Activated naive CD4-positive, alpha-beta T cell treated with Interleukin-2 at 50 U/mL for 16 hours (primary cell): Measurements from ENCODE around the gene SRI.

Experiments
- DNase-seq: peaks from one replicate; pipeline ENCODE4 v3.0.0-alpha.2; 2020

SRI gene

GRCh38 chr7:88224601-88225275 is 4.9 kb upstream of the SRI start:
- DNase-seq, result no peak

- no peak for DNase-seq
These were observed 3.4 kb upstream of the SRI start for GRCh38 chr7:88223265-88223664.

GRCh38 chr7:88218836-88219605 is 817 bp downstream of the SRI start:
- DNase-seq, result peak; percentile 17

DNA sequence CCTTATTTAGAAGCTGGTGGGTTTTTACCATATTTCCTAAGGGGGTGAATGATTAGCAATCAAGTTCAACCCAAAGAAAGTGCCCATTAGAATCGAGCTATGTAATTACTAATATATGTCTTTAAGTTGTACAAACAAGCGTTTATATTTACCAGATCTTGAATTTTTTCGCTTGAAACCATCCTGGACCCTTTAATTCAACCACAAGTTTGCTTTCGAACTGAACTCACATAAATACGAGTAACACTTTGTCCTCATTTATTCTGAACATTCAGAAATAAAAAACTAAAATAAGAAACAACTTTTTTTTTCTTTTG is 1.5 kb downstream of the SRI start:
- no peak for DNase-seq

- no peak for DNase-seq
These were observed 2.0 kb downstream of the SRI start for GRCh38 chr7:88217675-88218428.

DNA sequence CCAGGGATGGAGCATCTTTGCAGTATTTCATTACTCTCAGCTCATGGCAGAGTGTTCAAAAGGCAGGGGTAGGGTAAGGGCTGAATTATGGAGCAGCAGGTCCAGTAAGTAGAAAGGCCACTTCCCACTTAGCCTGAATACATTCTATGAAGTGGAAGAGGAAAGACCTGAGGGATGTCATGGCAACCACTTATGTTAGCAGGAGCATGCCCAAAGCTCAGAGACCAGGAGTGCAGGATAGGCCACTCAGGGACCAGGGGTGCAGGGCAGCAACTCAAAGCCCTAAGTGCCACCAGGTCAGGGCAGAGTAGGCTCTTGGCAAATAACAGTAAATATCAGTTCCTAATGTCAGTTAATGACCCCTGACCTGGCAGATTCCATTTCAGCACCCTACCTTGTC is 3.6 kb downstream of the SRI start:
- no peak for DNase-seq

DNA sequence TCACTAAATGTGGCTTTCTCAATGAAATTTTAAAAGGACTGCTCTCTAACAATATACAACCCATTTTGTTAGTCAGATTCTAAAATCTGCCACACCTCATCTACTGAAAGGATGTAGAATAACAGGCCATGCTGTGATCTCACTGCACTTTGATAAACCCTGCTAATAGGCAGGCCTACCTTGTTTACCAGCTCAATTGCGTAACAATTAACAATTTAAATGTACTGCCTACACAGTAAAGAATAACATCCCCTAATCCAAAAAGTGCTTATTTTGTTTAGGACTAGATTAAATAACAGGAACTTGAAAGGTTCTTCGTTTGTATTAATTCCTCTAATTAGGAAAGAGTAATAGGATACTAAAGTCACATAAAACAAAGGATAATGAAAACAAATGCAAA is 4.5 kb downstream of the SRI start:
- no peak for DNase-seq

DNA sequence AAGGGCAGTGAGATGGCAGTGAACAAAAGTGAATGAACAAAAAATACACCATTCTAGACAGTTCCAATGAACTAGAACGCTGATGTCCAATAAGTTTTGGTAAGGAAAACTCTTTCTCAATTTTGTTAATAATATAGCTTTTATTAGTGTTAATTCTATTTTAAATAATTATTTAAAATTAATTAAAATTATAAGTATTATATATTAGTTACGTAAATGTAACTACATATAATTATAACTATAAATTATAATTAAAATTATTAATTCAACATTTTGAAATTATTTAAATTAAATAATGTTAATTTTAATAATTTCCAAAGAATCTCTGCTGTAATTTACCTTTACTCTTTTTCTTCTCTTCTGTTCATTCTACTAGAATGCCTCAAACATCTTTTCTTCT is 5.4 kb downstream of the SRI start:
- DNase-seq, result no peak

DNA sequence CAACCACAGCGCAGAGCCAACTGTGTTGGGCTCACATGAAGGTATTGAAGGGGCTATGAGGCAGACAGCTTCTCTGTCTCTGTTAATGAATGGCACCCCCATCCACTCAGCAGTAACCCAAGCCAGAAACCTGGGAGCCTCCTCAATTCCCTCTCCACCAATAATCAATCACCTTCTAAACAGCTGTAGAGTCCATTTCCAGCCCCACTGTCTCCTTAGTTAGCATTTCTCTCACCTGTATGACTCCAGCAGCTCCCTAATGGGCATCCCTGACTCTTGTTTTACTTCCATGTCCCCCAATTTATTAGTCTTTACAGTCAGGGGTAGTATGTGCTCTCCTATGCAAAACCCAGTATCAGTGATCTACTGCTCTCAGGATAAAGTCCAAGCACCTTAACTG is 6.9 kb downstream of the SRI start:
- no peak for DNase-seq

DNA sequence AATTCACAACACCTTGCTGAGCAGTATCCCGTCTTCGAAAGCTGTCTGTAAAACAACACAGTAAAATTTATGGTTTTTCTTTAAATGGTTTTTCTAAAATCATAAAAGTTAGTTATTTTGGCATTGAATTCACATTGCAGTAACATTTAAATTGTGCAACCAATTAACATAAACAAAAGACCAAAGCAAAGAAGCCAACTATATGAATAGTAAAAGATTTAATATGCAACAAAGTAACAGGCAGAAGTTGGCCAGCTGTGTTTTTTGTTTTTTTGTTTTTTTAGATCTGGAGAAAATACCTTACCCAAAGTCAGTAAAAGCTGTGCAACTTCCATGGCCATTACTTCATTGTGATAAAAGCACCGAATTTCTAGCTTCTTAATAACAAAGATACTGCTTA is 11.3 kb downstream of the SRI start:
- DNase-seq, result no peak

DNA sequence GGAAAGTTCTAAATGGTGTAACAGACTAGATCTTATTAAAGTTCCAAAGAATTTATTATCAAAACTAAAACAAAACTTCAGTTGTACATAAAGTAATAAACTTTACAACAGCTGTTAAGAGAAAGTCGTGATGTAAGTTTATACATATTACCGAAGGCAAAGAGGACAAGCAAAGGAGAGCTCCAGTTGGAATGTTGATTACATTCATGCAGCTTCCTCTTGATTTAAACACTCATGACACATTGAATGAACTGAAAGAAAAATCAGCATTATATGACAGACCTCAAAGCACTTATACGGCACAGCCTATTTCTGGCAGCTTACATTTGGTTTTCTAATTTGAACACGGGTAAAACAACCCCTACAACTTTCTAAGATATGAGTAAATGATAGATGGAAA is 13.6 kb downstream of the SRI start:
- DNase-seq, result no peak

- DNase-seq, result no peak
These were observed 14.7 kb downstream of the SRI start for GRCh38 chr7:88205179-88205578.

- DNase-seq, result no peak
These were observed 15.2 kb downstream of the SRI start for GRCh38 chr7:88204525-88205110.

GRCh38 chr7:88203401-88203800 is 16.4 kb downstream of the SRI start:
- no peak for DNase-seq

- DNase-seq, result no peak
These were observed 17.0 kb downstream of the SRI start for GRCh38 chr7:88202799-88203198.

DNA sequence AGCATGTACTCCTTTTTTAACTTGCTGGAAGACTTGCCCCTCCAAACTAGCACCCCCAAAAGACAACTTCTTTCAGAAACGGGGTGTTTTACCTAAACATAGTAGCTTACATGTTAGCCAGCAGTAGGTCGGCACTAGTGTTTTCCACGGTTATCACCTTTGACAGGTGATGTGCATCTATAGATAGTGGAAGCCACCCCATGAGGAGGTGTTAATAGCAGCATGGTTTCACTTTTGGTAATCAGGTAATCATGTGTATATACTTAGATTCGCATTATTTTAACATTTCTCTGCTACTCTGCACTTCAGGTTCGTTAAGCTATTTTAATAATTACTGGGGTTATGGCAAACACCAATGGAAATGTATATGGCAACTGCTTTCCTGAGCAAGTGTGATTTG is 17.6 kb downstream of the SRI start:
- DNase-seq, result no peak

DNA sequence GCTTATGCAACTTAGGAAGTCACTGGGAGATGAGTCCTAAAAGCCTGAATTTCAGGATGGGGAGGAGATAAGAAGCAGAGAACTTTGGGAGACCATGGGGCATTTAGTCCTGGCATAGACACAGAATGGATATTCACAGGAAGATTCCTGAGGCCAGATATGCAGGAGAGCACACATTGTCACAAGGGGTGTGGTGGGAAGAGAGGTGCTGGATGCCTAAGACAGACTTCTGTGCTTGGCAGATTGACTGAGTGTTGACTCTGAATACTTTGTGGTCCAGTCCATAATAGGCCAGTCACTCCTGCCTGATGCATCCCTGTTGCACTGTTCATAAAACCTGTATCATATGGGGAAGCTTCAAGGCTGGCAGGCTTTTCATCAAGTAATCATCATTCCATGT is 18.5 kb downstream of the SRI start:
- DNase-seq, result no peak

DNA sequence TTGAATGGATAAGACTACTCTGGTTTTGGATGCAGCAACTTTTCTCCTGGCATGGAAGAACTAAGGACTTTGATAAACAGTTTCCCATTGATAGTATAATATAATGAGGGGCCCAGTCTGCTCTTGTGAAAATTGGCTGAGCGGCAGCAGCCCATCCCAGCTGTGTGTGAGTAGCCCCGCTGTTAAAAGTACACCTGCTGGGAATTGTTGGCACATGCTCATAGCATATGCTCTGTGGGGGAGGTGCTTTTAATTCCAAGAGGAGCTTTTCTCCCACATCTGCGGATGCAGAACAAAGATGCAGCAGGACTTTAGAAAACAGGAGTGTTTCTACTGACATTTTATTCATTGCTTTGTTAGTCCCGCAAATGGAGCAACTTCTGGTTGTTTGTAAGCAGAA is 19.0 kb downstream of the SRI start:
- no peak for DNase-seq

- no peak for DNase-seq
These were observed 19.6 kb downstream of the SRI start for GRCh38 chr7:88200261-88200660.

- DNase-seq, result no peak
These were observed 27.9 kb downstream of the SRI start for GRCh38 chr7:88191911-88192310.

GRCh38 chr7:88185650-88186049 is 34.2 kb downstream of the SRI start:
- no peak for DNase-seq

- peak; percentile 6 for DNase-seq
These were observed 35.0 kb downstream of the SRI start for GRCh38 chr7:88184848-88185304.

- DNase-seq, result no peak
These were observed 36.8 kb downstream of the SRI start for GRCh38 chr7:88183051-88183450.

DNA sequence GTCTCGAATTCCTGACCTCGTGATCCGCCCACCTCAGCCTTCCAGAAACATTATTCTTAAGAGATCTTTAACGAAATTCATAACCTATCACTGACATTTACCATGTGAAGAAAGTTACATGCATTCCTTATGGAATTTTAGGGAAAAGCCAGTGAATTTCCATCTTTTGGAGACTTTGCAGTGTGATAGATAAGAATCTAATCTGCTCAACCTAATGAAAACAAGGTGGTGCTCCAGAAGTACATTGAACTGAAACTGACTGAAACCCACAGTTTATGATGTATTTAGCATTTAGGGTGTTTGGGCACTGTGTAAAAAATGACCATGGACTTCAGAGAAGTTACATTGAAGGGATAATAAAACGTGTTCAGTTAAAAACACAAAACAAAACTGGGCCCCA is 43.6 kb downstream of the SRI start:
- DNase-seq, result no peak
